ENCODE data around the gene PRKCQ.

PRKCQ gene

DNA sequence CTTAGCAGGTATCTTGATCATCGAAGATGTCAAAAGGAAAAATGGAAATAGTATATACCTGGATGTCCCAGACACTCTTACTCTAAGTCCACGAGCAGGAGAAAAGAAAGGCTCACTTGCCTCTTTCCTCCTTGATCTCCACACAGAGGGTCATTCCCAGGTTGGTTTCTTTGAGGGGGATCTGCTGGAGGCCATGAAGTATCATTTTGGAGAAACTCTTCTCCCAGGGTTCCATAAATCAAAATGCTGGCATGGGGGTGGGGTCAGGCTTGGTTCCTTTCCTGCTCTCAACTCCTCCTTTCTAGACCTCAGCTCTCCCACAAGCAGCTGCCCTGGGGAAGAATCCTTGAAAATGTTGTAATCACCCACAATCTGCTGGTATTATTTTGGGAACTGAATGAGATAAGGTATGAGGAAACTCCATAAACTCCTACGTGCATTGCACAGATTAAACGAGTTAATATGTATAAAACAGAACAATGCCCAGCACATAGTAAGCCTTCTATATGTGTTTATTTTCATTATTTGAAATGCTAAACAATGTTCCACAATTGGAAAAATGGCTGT is 54.4 kb downstream of the PRKCQ start:
- DNase-seq (ENCODE audit: low read depth, low spot score): no peak

DNA sequence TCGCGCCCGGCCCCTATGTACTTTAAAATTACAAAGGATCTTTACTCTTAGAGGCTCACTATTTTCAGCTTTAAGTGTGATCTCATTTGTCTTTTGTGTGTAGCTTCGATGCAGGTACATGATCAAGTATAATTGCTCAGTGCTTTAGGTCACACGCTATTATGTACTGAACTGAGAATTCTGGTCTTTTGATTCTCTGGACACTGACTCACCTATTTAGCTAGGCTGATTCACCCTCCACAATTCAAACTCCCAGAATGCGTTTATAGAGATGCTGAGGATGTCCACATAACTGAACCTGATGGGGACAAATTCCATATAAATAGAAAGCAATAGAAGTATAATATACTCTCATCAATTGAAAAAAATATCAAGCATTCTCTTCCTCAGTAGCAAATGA is 57.8 kb downstream of the PRKCQ start:
- no peak for DNase-seq (ENCODE audit: low read depth, low spot score)

DNA sequence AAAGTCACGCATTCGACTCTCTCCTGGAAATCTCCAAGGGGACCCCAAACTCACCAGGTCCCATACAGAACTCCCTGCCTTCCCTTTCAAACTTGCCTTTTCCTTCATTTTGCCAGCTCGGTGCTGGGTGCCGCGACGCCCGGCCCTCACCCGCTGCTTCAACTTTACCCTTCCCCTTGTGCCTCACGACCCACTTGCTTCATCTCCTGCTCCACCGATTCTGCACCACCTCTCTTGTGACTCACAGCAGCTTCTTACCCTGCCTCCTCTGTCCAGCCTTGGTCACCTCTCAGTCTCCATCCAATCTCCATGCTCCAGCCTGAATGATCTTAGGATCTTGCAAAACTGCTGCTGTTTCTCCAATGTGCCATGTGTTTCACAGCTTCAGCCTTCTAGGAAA is 59.9 kb downstream of the PRKCQ start:
- no peak for DNase-seq (ENCODE audit: low read depth, low spot score)

DNA sequence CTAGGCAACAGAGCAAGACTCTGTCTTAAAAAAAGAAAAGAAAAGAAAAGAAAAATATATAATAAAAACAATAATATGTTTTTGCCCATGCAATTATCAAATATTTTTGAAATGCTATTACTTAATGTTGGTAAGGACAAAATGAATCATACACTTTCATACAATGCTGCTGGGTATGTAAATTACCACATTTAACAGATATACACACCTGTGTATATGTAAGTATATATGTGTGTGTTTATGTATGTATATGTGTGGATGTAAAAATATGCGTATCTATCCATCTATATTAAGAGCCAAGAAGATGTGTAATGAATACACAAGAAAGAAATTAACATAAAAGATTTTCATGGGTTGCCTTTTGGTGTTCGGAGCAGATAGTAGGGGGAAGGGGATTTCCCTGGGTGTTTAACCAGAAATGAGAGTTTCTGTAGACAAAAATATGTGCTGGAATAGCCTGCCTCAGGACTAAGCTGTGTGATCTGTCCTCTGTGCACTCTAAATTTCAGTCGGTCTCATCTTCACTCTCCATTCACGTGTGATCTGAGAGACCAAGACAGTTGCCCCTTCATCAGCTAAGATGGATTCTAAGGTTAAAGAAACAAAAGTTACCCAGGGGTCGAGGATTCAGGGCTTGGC is 61.2 kb downstream of the PRKCQ start:
- DNase-seq (ENCODE audit: low read depth, low spot score): no peak

DNA sequence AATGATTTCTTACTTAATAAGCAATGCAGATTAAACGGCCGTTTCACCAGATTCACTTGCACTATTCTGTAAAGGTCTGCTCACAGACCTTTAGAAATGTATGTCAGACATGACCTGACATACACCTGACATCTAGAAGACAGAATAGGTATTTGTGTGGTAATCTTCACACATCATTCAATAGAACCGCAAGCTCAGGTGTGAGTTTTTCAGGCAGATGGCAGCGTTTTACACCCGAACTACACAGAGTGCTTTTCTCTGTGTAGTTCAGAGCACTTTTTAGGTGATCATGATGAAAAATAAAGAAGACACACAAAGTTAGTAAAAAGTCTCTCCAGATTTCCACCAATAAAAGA is 63.2 kb downstream of the PRKCQ start:
- DNase-seq (ENCODE audit: low read depth, low spot score): no peak

DNA sequence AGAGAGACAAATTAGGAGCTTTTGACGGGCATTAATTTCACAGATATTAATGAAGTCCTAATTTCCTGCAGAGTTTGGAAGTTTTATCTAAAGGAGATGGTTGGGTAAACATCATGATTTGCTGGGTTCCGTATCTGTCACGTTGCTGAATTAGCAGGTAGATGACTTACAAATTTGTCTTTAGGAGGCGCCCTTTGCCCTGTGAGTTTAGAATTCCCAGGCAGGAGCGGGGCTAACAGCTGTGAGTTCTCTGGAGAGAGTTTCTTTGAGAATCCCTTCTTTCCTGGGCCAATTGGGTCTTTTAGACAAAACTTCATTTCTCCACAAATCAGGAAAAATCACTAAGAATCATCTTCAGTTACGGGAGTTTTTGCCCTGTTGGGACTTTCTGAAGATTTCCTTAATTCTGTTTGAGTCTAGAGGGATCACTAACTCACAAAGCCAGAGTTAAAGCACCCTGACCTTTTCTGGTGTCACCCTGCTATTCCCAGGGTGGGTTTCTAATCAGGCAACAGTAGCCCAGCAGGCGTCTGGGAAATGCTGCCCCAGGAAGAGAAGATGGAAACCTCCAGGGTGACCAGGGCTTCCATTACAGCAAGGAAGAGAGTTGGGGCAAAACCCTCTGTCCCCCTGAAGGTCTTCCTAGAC is 63.7 kb downstream of the PRKCQ start:
- DNase-seq (ENCODE audit: low read depth, low spot score): no peak

DNA sequence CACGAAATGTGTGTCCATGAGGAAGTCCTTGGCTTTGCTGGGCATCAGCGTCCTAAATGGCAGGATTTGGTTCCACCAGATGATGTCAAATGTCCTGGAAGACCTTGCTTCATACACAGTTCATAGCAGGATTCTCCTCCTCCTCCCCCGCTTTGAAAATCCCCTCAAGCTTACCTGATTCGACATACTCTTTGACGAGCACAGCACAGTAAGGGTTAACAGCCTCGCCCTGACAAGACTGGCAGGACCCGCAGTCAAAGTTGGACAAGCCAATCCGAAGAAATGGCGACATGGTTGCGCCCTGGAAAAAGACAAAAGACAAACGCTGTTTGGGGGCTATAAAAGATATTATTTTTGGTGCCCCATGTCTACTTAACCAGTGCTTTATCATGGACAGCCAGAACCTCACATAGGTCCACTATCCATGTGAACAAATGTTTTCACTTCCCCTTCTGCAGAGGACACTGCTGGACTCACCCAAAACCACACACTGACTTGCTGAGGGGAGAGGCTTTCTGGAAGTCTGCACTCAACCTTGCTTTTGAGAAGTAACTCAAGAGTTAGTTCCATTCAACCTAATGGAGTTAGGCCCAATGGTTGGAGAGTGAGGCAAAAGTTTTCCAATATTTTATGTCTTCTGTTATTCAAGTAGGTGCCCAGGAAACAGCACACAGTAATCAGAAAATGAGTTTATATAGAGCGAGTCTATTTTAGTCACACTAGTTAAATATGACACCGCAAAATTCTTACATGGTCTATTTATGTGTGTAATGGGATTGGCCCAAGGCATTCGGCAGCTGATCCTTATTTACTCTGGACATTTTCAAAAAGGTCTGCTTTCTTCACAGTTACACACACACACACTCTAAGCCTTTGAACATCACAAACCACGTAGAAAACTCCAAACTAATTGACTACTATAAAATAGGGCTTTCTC is 65.0 kb downstream of the PRKCQ start:
- no peak for DNase-seq (ENCODE audit: low read depth, low spot score)

DNA sequence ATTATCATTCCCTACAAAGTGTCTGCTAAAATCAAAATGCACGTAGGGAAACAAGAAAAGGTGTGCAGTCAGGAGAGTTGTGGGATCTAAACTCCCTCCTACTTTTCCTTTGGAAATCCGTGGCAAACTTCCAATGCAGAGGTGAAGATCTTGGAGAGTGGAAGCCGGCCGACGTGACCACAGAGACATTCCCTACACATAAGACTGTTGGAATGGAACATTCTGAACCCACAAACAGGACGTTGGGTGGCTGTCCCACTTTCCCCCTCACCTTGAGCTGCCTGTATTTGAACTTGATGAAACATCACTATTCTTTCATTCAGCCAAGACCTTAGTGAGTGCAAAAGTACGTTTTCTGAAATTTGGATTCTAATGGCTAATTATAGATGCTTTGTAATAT is 65.9 kb downstream of the PRKCQ start:
- DNase-seq (ENCODE audit: low read depth, low spot score): no peak

DNA sequence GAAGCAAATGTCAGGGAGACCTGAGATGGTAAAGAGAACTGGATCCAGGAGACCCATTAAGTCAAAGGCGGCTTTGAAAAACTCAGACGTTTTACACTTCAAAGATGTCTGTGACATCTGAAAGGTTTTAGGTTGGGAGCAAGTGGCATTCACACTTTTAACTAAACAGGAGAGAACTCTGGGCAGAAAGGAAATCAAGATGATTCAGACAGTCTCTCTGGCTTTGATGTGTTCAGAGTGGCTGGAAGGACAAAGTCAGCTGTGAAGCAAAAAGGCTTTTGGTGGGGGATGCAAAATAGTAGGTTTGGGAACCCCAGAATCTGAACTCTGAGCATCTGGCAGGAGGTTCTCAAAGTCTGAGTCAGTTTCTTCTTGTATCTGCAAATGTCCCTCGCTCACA is 66.6 kb downstream of the PRKCQ start:
- no peak for DNase-seq (ENCODE audit: low read depth, low spot score)

DNA sequence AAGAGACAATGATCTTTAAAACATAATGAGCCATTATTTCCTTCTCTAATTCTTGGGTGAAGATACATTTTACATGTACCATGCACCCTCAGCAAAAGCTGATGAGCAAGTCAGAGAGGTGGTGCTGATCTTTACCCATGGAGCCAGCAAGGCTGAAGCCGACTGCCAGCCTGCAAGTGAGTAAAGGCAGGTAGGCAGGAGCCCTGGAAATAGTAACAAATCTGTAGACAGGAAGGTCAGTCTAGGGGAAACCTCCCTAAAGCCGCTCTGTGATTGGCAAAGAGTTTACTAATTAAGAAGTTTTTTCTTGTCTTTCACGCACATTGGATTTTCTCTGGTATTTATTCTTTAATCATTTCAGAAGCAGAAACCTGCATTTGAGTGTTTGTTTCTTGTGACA is 67.9 kb downstream of the PRKCQ start:
- DNase-seq (ENCODE audit: low read depth, low spot score): no peak

DNA sequence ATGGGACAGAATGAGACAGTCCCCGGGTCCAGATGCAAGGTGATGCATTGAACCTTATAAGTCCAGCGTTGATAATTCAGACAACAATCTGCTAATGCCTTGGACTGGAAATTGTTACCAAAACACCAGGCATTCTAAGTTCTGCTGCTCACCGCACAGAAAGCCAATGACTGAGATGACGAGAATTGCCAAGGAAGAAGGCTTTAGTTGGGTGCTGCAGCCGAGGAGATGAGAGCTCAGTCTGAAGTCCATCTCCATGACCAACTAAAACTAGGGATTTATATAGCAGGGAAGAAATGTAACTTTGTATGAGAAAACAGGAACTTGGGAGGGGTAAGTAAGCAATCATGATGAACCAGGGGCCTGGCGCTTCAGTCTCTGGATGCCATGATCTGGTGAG is 68.7 kb downstream of the PRKCQ start:
- no peak for DNase-seq (ENCODE audit: low read depth, low spot score)

DNA sequence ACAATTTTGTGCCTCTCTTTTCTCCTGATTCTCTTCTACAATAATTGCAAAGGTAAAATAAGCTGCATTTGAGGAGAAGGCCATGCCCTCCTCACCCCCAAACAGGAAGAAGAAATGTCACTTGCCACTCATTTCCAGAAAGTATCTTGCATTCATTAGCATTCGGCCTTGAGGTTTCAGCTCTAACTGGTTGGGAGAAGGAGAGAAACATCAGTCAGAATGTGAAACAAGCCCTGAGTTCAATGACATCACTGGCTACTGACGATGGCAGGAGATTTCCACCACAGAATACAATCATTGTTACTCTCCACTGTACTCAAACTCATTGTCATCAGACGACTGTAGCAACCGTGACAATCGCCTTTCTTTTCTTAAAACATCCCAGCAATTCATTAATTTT is 72.8 kb downstream of the PRKCQ start:
- DNase-seq (ENCODE audit: low read depth, low spot score): no peak

DNA sequence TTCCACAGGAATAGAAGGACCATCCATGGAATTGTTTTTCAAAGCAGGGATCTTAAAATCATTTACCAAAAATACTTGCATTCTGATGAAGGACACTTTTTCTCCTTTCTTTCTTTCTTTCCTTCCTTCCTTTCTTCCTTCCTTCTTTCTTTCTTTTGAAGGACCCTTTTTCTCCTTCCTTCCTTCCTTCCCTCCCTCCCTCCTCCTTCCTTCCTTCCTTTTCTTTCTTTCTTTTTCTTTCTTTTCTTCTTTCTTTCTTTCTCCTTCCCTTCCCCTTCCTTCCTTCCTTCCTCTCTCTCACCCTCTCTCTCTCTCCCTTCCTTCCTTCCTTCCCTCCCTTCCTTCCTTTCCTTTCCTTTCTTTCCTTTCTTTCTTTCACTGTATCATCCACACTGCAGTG is 74.8 kb downstream of the PRKCQ start:
- no peak for DNase-seq (ENCODE audit: low read depth, low spot score)

DNA sequence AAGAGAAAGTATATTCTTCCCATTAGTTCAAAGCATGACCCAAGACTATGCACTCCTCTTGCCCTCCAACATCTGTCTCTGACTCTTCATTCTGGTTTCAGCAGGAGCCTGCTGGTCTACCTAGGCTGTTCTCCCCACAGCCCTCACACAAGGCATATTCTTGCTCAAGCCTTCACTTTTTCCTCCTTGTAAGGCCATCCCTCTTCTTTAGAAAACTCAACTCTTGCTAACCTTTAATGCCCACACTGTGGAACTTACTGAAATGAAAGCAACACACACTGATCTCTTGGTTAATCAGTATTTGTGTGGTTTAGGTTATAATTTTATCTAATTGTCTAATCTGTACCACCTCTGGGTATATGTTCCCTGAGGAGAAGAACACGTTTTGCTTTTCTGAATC is 75.8 kb downstream of the PRKCQ start:
- DNase-seq (ENCODE audit: low read depth, low spot score): no peak

DNA sequence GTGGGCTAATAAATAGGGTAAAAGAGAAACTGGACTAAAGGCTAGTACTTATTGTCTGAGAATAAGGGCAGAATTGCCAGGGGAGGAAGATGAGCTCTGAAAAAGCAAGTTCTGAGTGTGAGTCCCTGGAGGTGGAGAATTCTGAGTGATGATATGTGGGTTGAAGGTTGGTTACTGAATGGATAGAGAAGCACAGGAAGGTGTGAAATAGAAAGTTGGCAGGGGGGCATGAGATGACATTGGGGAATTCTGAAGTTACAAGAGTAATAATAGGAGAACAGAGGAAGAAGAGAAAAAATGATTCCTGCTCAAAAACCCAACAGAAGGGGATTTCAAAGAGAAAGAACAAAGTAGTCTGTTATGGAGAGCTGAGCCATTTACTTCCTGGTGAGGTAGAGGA is 76.9 kb downstream of the PRKCQ start:
- DNase-seq (ENCODE audit: low read depth, low spot score): no peak

DNA sequence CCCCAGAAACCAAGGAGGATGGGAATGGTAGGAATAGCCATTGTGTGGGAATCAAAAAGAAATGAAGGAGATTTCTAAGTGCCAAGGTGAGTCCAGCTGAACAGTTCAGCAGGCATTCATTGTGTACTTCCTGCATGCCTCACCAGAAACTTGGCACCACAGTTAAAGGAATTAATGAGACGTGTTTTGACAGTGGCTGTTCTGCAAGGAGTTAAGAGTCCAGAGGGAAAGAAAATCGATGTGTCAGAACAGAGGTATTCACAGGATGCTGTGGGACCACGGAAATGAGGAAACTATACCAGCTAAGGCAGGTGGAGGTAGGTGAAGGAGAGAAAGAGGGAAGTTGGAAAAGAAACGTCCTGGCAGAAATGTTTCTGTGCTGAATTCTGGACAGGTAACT is 78.1 kb downstream of the PRKCQ start:
- no peak for DNase-seq (ENCODE audit: low read depth, low spot score)

DNA sequence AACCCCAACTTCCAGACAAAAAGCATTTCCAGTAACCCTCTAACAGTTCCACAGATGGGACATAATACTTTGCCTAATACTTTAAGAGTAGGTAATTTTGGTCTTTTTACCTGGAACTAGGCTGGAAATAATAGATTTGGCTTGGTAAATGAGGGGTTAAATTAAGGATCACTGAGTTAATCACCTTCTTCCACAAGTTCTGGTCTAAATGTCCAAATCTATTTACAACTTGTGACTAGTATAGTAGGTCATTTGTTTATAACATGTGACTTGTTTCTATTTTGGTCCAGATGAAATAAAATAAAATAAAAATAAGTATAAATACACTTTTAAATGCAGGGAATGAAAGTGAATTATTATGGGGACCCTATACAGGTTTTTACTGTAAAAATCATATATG is 80.1 kb downstream of the PRKCQ start:
- DNase-seq (ENCODE audit: low read depth, low spot score): no peak

DNA sequence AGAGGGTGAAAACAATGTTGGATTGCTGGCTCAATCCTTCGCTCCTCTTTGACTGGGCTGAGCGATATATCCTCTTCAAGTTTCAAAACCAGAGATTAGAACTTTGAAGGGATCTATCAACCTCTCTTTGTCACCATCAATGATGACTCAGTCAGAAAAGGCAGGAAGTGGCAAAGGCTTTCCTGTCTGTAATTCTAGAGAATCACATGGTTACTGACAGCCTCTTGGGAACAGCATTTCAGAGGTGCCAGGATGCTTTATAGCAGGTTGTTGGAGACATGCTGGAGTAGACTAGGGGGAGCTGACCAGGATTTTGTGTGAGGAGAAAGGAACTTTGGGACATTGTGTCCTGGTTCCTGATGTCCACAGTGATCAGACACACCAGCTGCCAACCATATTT is 81.3 kb downstream of the PRKCQ start:
- DNase-seq (ENCODE audit: low read depth, low spot score): no peak

DNA sequence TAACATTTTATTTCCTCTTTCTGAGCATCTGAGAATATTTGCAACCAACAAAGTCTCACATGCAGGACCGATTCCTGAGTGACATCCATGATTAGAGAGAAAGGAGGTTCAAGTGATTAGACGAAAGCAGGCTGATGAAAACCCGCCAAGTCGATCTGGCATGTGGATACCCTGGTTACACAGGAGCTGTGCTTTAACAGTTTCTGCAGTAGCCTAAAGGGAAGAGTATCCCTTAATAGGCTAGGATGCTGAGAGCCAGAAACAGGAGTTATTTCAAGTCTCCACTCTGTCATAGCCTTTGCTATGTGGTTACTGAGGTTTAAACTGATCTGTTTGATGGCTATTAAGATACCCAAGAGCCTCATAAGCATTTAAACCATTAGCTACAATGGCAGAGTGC is 82.5 kb downstream of the PRKCQ start:
- no peak for DNase-seq (ENCODE audit: low read depth, low spot score)

DNA sequence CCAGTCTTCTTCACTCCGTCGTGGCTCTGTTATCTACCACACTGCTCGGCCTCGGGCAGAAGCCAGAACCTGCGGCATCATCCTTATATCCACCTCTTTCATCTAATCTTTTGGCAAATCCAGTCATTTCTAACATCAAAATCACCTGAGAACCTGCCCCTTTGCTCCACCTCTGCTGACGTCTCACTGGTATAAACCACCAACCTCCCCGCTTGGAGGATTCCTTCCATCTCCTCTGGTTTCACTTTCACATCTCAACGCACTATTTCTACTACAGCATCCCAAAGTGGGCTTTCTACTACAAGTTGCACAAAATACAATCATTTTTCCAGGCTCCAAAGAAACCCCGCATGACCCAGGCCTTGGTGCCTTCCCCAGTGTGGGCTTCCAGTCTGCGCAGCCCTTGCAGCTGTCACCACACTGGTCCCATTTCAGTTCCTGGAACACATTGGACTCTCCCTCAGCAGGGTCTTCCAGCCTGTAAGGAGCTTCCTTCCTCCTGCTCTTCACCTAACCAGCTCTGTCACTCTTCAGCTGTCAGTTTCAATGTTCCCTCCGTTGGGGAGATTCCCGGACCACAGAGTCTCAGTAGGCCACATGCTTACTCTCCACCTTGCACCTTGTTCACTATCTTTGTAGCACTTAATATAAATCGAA is 85.0 kb downstream of the PRKCQ start:
- no peak for DNase-seq (ENCODE audit: low read depth, low spot score)

DNA sequence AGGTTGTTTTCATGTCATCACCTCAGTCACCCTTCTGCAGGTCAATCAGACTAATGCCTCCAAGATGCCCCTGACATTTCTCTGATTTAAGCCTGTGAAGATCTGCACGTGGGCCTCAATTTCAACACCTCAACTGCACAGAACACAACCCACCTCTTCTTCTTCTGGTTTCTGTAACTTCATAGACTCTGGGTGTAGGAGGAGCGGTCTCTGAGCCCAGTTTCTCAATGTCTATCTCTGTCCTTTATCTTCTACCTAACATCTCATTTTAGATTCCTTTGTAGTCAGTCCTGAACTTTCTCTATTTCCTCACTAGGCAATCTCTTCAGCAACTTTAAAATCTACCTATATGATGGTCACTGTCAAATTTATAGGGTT is 85.6 kb downstream of the PRKCQ start:
- no peak for DNase-seq (ENCODE audit: low read depth, low spot score)
